ENCODE results near the gene PSMD11.

DNA sequence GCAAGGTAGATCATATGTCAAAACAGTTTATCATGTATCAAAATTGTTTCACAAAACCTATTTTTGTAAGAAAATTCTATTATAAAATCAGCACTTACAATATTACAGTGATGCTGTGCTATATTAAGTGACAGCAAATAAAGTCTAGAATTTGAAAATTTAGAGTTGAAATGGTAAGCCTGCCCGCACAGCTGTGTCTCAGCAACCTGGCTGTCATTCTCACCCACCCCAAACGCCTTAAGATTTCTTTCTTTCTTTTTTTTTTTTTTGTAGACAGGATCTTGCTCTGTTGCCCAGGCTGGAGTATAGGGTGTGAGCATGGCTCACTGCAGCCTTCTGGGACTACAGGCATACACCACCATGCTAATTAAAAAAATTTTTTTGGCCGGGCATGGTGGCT lies 69.3 kb downstream of the PSMD11 start:
- TF ChIP-seq, protein P1, sequence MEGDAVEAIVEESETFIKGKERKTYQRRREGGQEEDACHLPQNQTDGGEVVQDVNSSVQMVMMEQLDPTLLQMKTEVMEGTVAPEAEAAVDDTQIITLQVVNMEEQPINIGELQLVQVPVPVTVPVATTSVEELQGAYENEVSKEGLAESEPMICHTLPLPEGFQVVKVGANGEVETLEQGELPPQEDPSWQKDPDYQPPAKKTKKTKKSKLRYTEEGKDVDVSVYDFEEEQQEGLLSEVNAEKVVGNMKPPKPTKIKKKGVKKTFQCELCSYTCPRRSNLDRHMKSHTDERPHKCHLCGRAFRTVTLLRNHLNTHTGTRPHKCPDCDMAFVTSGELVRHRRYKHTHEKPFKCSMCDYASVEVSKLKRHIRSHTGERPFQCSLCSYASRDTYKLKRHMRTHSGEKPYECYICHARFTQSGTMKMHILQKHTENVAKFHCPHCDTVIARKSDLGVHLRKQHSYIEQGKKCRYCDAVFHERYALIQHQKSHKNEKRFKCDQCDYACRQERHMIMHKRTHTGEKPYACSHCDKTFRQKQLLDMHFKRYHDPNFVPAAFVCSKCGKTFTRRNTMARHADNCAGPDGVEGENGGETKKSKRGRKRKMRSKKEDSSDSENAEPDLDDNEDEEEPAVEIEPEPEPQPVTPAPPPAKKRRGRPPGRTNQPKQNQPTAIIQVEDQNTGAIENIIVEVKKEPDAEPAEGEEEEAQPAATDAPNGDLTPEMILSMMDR (IDR thresholded peaks at IDR 0.05): no peak
- no peak for TF ChIP-seq POLR2A (IDR thresholded peaks at IDR 0.05)
